Endothelial cell of umbilical vein (primary cell): Measurements from ENCODE around the gene RPA1.

Experiments used
- EZH2 ChIP-seq: IDR thresholded peaks from 2 replicates; pipeline ENCODE4 v1.6.1; 2012; ENCODE audit warnings: borderline replicate concordance, low read depth, mild to moderate bottlenecking, moderate library complexity, low read length, inconsistent platforms; ENCODE audit not compliant: severe bottlenecking
- FOS ChIP-seq: IDR thresholded peaks from 2 replicates; pipeline ENCODE4 v1.6.1; 2011; ENCODE audit warnings: mild to moderate bottlenecking, low read length, moderate library complexity, borderline replicate concordance; ENCODE audit not compliant: insufficient read depth
- JUN ChIP-seq: IDR thresholded peaks from 2 replicates; pipeline ENCODE4 v1.6.1; 2011; ENCODE audit warnings: borderline replicate concordance, low read depth; ENCODE audit not compliant: insufficient read length, insufficient read depth
- POLR2A ChIP-seq: IDR thresholded peaks from 2 replicates; pipeline ENCODE4 v1.6.1; 2012; ENCODE audit warnings: low read depth, mild to moderate bottlenecking, control low read depth, low read length
- POLR2AphosphoS5 ChIP-seq: IDR thresholded peaks from 2 replicates; pipeline ENCODE4 v1.6.1; 2012; ENCODE audit warnings: low read depth, mild to moderate bottlenecking, control low read depth, low read length, moderate library complexity; ENCODE audit not compliant: insufficient read depth
- TF ChIP-seq, protein P1 (sequence below), 2 donors: IDR thresholded peaks; 1 replicate in 1 of 2; 2 replicates in 1 of 2; pipeline ENCODE4 v1.5.1; 2011; ENCODE audit warnings: low read length in 2 of 2, mild to moderate bottlenecking in 2 of 2, moderate library complexity in 2 of 2, control low read depth in 1 of 2, inconsistent platforms in 1 of 2, low read depth in 1 of 2; ENCODE audit not compliant: insufficient read depth in 1 of 2; ENCODE audit errors: extremely low read depth in 1 of 2
- TF ChIP-seq, protein P2 (sequence below): IDR thresholded peaks from 2 replicates; pipeline ENCODE4 v1.6.1; 2011; ENCODE audit not compliant: insufficient read depth, insufficient read length

DNA sequence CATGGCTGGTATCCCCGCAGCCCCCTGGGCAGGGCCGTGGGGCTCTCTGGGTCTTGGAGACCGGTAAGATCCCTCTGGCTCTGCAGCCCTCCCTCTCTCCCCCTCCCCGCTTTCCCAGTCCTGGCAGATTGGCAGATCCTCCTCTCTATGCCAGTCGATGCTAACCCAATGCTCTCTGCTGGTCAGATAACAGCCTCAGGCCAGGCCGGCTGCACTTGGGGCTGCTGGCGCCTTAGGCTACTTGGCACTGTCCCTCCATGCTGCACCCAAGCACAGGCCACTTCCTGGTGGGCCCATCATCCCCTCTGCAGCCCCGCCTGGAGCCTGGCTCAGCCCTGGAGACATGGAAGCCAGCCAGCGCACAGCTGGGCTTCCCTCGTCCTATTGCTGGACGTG, 113.6 kb downstream of the RPA1 start:
- no peak for TF ChIP-seq POLR2AphosphoS5
- TF ChIP-seq POLR2A: no peak
- TF ChIP-seq, protein P1, sequence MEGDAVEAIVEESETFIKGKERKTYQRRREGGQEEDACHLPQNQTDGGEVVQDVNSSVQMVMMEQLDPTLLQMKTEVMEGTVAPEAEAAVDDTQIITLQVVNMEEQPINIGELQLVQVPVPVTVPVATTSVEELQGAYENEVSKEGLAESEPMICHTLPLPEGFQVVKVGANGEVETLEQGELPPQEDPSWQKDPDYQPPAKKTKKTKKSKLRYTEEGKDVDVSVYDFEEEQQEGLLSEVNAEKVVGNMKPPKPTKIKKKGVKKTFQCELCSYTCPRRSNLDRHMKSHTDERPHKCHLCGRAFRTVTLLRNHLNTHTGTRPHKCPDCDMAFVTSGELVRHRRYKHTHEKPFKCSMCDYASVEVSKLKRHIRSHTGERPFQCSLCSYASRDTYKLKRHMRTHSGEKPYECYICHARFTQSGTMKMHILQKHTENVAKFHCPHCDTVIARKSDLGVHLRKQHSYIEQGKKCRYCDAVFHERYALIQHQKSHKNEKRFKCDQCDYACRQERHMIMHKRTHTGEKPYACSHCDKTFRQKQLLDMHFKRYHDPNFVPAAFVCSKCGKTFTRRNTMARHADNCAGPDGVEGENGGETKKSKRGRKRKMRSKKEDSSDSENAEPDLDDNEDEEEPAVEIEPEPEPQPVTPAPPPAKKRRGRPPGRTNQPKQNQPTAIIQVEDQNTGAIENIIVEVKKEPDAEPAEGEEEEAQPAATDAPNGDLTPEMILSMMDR (IDR thresholded peaks at IDR 0.05; ENCODE audit: extremely low read depth in 1 of 2, insufficient read depth in 1 of 2, low read depth in 1 of 2, low read length in 2 of 2): no peak
- no peak for TF ChIP-seq EZH2
- TF ChIP-seq FOS: no peak
- TF ChIP-seq, protein P2, sequence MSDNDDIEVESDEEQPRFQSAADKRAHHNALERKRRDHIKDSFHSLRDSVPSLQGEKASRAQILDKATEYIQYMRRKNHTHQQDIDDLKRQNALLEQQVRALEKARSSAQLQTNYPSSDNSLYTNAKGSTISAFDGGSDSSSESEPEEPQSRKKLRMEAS: no peak
- no peak for TF ChIP-seq JUN
